GM23248 (cell line): ENCODE measurements around the gene CALR3. TPM values are rescaled to one million over a fixed set of nuclear protein-coding genes. Genes with fewer than 3 reads are reported as not detected.
"Not testable (repeated sequence)": the region's sequence is repeated elsewhere in the genome, so short reads cannot be mapped to it uniquely, and the experiment has no call there.

Experiments used
- DNase-seq: peaks from one replicate; pipeline ENCODE4 v3.0.0-alpha.2; 2015
- H2AFZ ChIP-seq: fragments of 200-600 bp; sonication (generic); 2 replicates; pipeline ENCODE4 v1.6.1; 2016; ENCODE audit warnings: antibody characterized with exemption
- H3F3A ChIP-seq: fragments of 200-600 bp; sonication (generic); 2 replicates; pipeline ENCODE4 v1.6.1; 2016; ENCODE audit warnings: mild to moderate bottlenecking, antibody characterized with exemption, mixed run types; ENCODE audit not compliant: insufficient read depth
- H3K27ac ChIP-seq: fragments of 200-600 bp; sonication (generic); 2 replicates; pipeline ENCODE4 v1.5.1; 2016; ENCODE audit warnings: mild to moderate bottlenecking
- H3K27me3 ChIP-seq: fragments of 200-600 bp; sonication (generic); replicated peaks from 2 replicates; pipeline ENCODE4 v1.6.1; 2016; ENCODE audit warnings: mild to moderate bottlenecking; ENCODE audit not compliant: insufficient read depth
- H3K36me3 ChIP-seq: fragments of 200-600 bp; sonication (generic); 2 replicates; pipeline ENCODE4 v1.6.1; 2016; ENCODE audit warnings: low read depth, mild to moderate bottlenecking
- H3K4me1 ChIP-seq: fragments of 200-600 bp; sonication (generic); 2 replicates; pipeline ENCODE4 v1.6.1; 2016; ENCODE audit warnings: mild to moderate bottlenecking; ENCODE audit not compliant: insufficient read depth
- H3K4me2 ChIP-seq: fragments of 200-600 bp; sonication (generic); one replicate; pipeline ENCODE4 v1.6.1; 2016; ENCODE audit warnings: mild to moderate bottlenecking; ENCODE audit not compliant: unreplicated experiment
- H3K4me3 ChIP-seq: fragments of 200-600 bp; sonication (generic); 2 replicates; pipeline ENCODE4 v1.5.1; 2016; ENCODE audit warnings: mild to moderate bottlenecking
- H3K79me2 ChIP-seq: fragments of 200-600 bp; sonication (generic); 2 replicates; pipeline ENCODE4 v1.6.1; 2016; ENCODE audit warnings: mild to moderate bottlenecking; ENCODE audit not compliant: insufficient read depth
- H3K9ac ChIP-seq: fragments of 200-600 bp; sonication (generic); 2 replicates; pipeline ENCODE4 v1.6.1; 2016; ENCODE audit warnings: mild to moderate bottlenecking
- H3K9me2 ChIP-seq: fragments of 200-600 bp; sonication (generic); 2 replicates; pipeline ENCODE4 v1.6.1; 2016; ENCODE audit warnings: mixed run types, mild to moderate bottlenecking, moderate library complexity; ENCODE audit not compliant: insufficient read depth
- H3K9me3 ChIP-seq: fragments of 200-600 bp; sonication (generic); one replicate; pipeline ENCODE4 v1.6.1; 2017; ENCODE audit warnings: low read depth
- H4K20me1 ChIP-seq: fragments of 200-600 bp; sonication (generic); 2 replicates; pipeline ENCODE4 v1.6.0; 2016; ENCODE audit not compliant: insufficient read depth
- EZH2 ChIP-seq: fragments of 200-600 bp; sonication (generic); IDR thresholded peaks from 2 replicates; pipeline ENCODE4 v1.6.1; 2018; ENCODE audit warnings: antibody characterized with exemption, mild to moderate bottlenecking; ENCODE audit not compliant: insufficient read depth, poor library complexity, severe bottlenecking
- EZH2phosphoT487 ChIP-seq: fragments of 200-600 bp; sonication (generic); IDR thresholded peaks from 2 replicates; pipeline ENCODE4 v1.6.1; 2018; ENCODE audit warnings: antibody characterized with exemption, moderate library complexity, mild to moderate bottlenecking, low read depth; ENCODE audit not compliant: insufficient read depth
- WGBS, 2 experiments: methylation state at CpG; one replicate each; pipeline ENCODE4 v1.1.6; 2015 to 2017; ENCODE audit warnings: low lambda C conversion rate in 2 of 2, low coverage in 1 of 2; ENCODE audit errors: missing lambda C conversion rate in 2 of 2; 5-methylcytosine and 5-hydroxymethylcytosine counted together
- in situ Hi-C: fragments of 300-500 bp; cut with MboI; formaldehyde crosslinking; loops from 2 replicates; pipeline ENCODE4 v1.15.0; 2020
- polyA plus RNA-seq: library from polyadenylated mRNA; unstranded; fragments of >200 nt; fragmentation: Nextera tagmentation; extraction: Ambion mirVana; gene quantifications from 2 replicates; pipeline ENCODE4 v1.2.1, GENCODE V29; 2016
- total RNA-seq: library from RNA; depleted of rRNA; stranded (reverse); fragments of >200 nt; shearing (Covaris generic); gene quantifications from 2 replicates; pipeline ENCODE4 v1.2.3, GENCODE V29; 2014

Gene CALR3
- total and polyA plus RNA-seq, 2 experiments from 2014 or later: not detected

DNA sequence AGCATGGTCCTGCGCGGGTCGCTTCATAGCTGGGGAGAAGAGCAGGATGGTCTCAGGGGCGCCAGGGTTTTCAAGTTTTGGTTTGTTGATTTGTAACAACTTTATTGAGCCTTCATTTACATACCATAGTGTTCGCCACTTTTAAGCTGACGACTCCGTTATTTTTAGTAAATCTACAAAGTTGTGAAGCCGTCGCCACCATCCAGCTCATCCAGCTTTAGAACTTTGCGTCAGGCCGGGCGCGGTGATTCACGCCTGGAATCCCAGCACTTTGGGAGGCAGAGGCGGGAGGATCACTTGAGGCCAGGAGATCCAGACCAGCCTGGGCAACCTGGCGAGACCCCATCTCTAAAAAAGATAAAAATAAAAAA lies 631 bp upstream of the CALR3 start:
- H3K9me2 ChIP-seq: no peaks in the 10 kb centered on the region
- H3K9ac ChIP-seq: peak overlapping the region; percentile 91
- H3K27ac ChIP-seq: peak overlapping the region; percentile 92
- no peaks in the 10 kb centered on the region for H3F3A ChIP-seq
- H3K9me3 ChIP-seq: no peaks in the 10 kb centered on the region
- no peaks in the 10 kb centered on the region for H4K20me1 ChIP-seq
- H2AFZ ChIP-seq: peak overlapping the region; percentile 94
- no peaks in the 10 kb centered on the region for H3K27me3 ChIP-seq
- 1 to 3% methylated on average over 16 of the region's 16 CpGs for WGBS, 2 experiments
- H3K4me2 ChIP-seq: peak overlapping the region; percentile 70
- H3K79me2 ChIP-seq: peaks cover 41% of the 10 kb centered on the region
- peak overlapping the region; percentile 82 for H3K4me3 ChIP-seq
- peak; percentile 91 for DNase-seq
- in situ Hi-C loops: no loop called here
- H3K36me3 ChIP-seq: no peaks in the 10 kb centered on the region
- TF ChIP-seq EZH2phosphoT487: no peak
- no peak for TF ChIP-seq EZH2
- H3K4me1 ChIP-seq: 0 out of 2 replicates have a peak, but pooled peaks cover 3% of the 10 kb centered on the region

DNA sequence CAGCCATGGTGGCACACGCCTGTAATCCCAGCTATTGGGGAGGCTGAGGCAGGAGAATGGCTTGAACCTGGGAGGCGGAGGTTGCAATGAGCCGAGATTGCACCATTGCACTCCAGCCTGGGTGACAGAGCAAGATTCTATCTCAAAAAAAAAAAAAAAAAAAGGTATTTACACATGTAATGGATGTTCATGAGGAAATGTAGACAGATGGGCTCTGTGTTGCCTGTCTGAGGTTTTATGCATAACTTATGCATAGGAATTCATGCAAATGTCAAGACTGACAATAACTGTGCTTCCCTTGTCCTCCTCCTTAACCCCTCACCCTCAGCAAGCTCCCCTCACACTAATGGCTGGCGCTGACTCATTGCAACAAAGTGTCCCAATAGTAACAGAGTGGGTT lies 9.5 kb downstream of the CALR3 start:
- H3K9me3 ChIP-seq, H4K20me1 ChIP-seq, H3K27me3 ChIP-seq, DNase-seq, H2AFZ ChIP-seq, H3K4me1 ChIP-seq, in situ Hi-C loops, H3K79me2 ChIP-seq, H3K9ac ChIP-seq, H3K4me3 ChIP-seq, H3K27ac ChIP-seq, H3F3A ChIP-seq, H3K36me3 ChIP-seq, H3K4me2 ChIP-seq, H3K9me2 ChIP-seq: not testable (repeated sequence)
- 76 to 81% methylated on average over 4 of the region's 4 CpGs for WGBS, 2 experiments

DNA sequence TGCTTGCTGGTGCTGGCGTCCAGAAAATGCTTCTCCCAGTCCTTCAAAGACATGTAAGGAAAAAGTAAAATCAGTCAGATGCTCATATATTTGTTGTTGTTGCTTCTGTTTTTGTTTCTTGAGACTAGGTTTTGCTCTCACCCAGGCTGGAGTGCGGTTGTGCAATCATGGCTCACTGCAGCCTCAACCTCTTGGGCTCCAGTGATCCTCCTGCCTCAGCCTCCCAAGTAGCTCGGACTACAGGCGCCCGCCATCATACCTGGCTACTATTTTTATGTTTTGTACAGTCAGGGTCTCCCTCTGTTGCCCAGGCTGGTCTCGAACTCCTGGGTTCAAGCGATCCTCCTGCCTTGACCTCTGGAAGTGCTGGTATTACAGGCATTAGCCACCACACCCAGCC lies 13.2 kb downstream of the CALR3 start:
- H3K4me3 ChIP-seq: no peak overlapping the region
- H3K9me3 ChIP-seq: no peaks in the 10 kb centered on the region
- H3K4me1 ChIP-seq: no peaks in the 10 kb centered on the region
- no peak overlapping the region for H3K4me2 ChIP-seq
- H3F3A ChIP-seq: no peaks in the 10 kb centered on the region
- no peaks in the 10 kb centered on the region for H4K20me1 ChIP-seq
- H3K36me3 ChIP-seq: no peaks in the 10 kb centered on the region
- H2AFZ ChIP-seq: no peak overlapping the region
- in situ Hi-C loops: no loop called here
- no peak for DNase-seq
- no peak overlapping the region for H3K9ac ChIP-seq
- 74 to 78% methylated on average over 7 of the region's 7 CpGs for WGBS, 2 experiments
- no peaks in the 10 kb centered on the region for H3K79me2 ChIP-seq
- TF ChIP-seq EZH2phosphoT487 (no peak), EZH2 (no peak)
- H3K9me2 ChIP-seq: no peaks in the 10 kb centered on the region
- no peaks in the 10 kb centered on the region for H3K27me3 ChIP-seq
- H3K27ac ChIP-seq: no peak overlapping the region

DNA sequence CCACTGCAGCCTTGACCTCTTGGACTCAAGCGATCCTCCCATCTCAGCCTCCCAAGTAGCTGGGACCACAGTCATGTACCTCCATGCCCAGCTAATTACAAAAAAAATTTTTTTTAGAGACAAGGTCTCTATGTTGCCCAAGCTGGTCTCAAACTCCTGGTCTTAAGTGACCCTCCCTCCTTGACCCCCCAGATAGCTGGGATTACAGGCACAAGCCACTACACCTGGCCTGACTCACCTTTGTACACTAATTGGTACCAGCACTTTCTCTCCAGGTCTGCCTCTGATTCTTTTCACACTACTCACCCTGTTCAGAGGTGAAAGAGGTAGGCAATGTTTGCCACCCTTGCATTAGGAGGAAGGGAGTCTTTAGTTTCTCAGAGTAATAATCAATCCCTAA lies 18.7 kb downstream of the CALR3 start:
- Histone ChIP-seq H3K4me1 (peaks cover 2% of the 10 kb centered on the region; the same call in 1 of the 2 replicates), H3K79me2 (no peaks in the 10 kb centered on the region), H3F3A (no peaks in the 10 kb centered on the region), H3K9me2 (no peaks in the 10 kb centered on the region), H3K36me3 (no peaks in the 10 kb centered on the region), H3K9me3 (no peaks in the 10 kb centered on the region), H4K20me1 (no peaks in the 10 kb centered on the region), H3K27me3 (no peaks in the 10 kb centered on the region), H3K9ac (no peak overlapping the region), H3K27ac (no peak overlapping the region), H3K4me2 (no peak overlapping the region), H2AFZ (no peak overlapping the region), H3K4me3 (no peak overlapping the region)
- 94 to 95% methylated on average over 1 of the region's 1 CpG for WGBS, 2 experiments
- TF ChIP-seq EZH2phosphoT487: no peak
- TF ChIP-seq EZH2: no peak
- in situ Hi-C loops: no loop called here
- no peak for DNase-seq

DNA sequence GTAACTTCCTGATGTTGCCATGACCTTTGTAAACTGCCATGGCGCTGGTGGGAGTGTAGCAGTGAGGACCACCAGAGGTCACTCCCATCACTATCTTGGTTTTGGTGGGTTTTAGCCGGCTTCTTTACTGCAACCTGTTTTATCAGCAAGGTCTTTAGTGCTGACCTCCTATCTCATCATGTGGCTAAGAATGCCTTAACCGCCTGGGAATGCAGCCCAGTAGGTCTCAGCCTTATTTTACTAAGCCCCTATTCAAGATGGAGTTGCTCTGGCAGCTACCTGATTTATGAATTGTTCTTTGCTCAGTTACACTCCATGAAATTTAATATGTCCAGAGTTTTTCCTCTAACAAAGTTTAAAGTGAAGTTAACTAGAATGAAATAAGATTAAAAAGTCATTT lies 19.6 kb downstream of the CALR3 start:
- no peak overlapping the region for H3K9ac ChIP-seq
- in situ Hi-C loops: no loop called here
- H3K9me3 ChIP-seq: no peaks in the 10 kb centered on the region
- no peaks in the 10 kb centered on the region for H3F3A ChIP-seq
- peaks cover 3% of the 10 kb centered on the region; the same call in 1 of the 2 replicates for H3K4me1 ChIP-seq
- H3K27ac ChIP-seq: no peak overlapping the region
- no peak for DNase-seq
- no peaks in the 10 kb centered on the region for H4K20me1 ChIP-seq
- H3K9me2 ChIP-seq: no peaks in the 10 kb centered on the region
- no peak overlapping the region for H3K4me2 ChIP-seq
- H3K27me3 ChIP-seq: no peaks in the 10 kb centered on the region
- no peaks in the 10 kb centered on the region for H3K36me3 ChIP-seq
- WGBS, 2 experiments: 44 to 50% methylated on average over 3 of the region's 3 CpGs
- H2AFZ ChIP-seq: no peak overlapping the region
- peaks cover under 1% of the 10 kb centered on the region; the same call in 1 of the 2 replicates for H3K79me2 ChIP-seq
- TF ChIP-seq EZH2 (no peak), EZH2phosphoT487 (no peak)
- no peak overlapping the region for H3K4me3 ChIP-seq
